ENCODE measurements around the gene GLO1. TPM values are rescaled to one million over a fixed set of nuclear protein-coding genes. Genes with fewer than 3 reads are reported as not detected.

GLO1 gene
- total and polyA plus RNA-seq, 2 experiments from 2014 or later, result 273 TPM

GRCh38 chr6:38684904-38685303 is 18.0 kb downstream of the GLO1 start (continued):
- TF ChIP-seq, protein P1, sequence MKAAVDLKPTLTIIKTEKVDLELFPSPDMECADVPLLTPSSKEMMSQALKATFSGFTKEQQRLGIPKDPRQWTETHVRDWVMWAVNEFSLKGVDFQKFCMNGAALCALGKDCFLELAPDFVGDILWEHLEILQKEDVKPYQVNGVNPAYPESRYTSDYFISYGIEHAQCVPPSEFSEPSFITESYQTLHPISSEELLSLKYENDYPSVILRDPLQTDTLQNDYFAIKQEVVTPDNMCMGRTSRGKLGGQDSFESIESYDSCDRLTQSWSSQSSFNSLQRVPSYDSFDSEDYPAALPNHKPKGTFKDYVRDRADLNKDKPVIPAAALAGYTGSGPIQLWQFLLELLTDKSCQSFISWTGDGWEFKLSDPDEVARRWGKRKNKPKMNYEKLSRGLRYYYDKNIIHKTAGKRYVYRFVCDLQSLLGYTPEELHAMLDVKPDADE (IDR thresholded peaks at IDR 0.05), result no peak
- no peak for TF ChIP-seq JUNB (IDR thresholded peaks at IDR 0.05; ENCODE audit: unreplicated experiment)
- no peak for TF ChIP-seq CTCF (conservative IDR thresholded peaks at IDR 0.05; ENCODE audit: low read depth in 2 of 2)
- no peak for TF ChIP-seq EZH2 (IDR thresholded peaks at IDR 0.05; ENCODE audit: low read depth, unreplicated experiment)
- no peak for TF ChIP-seq ZNF331 (CRISPR knock-in tag; IDR thresholded peaks at IDR 0.05; ENCODE audit: low read depth)
- no peak for TF ChIP-seq NANOG (IDR thresholded peaks at IDR 0.05; ENCODE audit: borderline replicate concordance)
- TF ChIP-seq STAT1 (IDR thresholded peaks at IDR 0.05; ENCODE audit: unreplicated experiment), result no peak
- no peak for TF ChIP-seq ZNF114 (CRISPR knock-in tag; IDR thresholded peaks at IDR 0.05)
- no peak for TF ChIP-seq EZH2phosphoT487 (IDR thresholded peaks at IDR 0.05; ENCODE audit: unreplicated experiment)
- TF ChIP-seq REST (IDR thresholded peaks at IDR 0.05; ENCODE audit: unreplicated experiment), result no peak
- no peak for TF ChIP-seq POLR2AphosphoS5 (IDR thresholded peaks at IDR 0.05; ENCODE audit: low read depth)

DNA sequence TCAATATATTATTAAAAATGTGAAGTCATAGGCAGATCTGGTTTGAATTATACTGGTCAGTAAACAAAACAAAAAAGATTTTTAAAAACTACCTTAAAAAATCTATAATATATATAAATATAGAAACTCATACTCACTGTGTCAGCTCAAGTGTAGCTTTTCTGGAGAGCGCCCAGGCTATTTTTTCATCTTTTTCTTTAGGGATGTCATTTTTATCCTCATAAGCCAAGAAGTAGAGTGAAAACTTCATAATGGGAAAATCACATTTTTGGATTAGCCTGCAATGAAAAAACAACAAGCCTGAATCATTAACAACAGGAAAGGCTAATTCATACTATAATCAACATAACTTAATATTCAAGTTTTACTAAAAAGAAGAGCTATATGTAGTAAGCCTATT is 18.7 kb downstream of the GLO1 start:
- Histone ChIP-seq H3F3A (replicated peaks; ENCODE audit: low read depth) (no peaks in the 10 kb centered on the region), H3K36me3 (ENCODE audit: insufficient read depth) (peaks cover 23% of the 10 kb centered on the region; the same call in 1 of the 2 replicates), H3K27me3 (ENCODE audit: insufficient read depth) (no peaks in the 10 kb centered on the region), H3K27ac (ENCODE audit: low read depth) (no peak overlapping the region), H3K4me1 (ENCODE audit: insufficient read depth) (no peaks in the 10 kb centered on the region), H3K4me2 (no peak overlapping the region), H3K9me2 (ENCODE audit: insufficient read depth) (no peaks in the 10 kb centered on the region), H2AFZ (no peak overlapping the region), H3K4me3 (no peak overlapping the region), H3K79me2 (replicated peaks; ENCODE audit: insufficient read depth) (peaks cover 35% of the 10 kb centered on the region), H4K20me1 (replicated peaks; ENCODE audit: insufficient read depth) (peaks cover 34% of the 10 kb centered on the region)
- Mint-ChIP-seq H3K4me3 (no peak overlapping the region), H3K36me3 (ENCODE audit: low read depth) (peaks cover 32% of the 10 kb centered on the region), H3K27ac (no peak overlapping the region), H3K4me1 (peaks cover 5% of the 10 kb centered on the region), H3K9me3 (no peaks in the 10 kb centered on the region), H3K27me3 (ENCODE audit: insufficient read depth, low read depth, poor library complexity) (no peaks in the 10 kb centered on the region)
- no peak for DNase-seq (ENCODE audit: low spot score)
- ATAC-seq, result no peak
- TF ChIP-seq EZH2 (IDR thresholded peaks at IDR 0.05; ENCODE audit: low read depth, unreplicated experiment) (no peak), CREB1 (CRISPR knock-in tag; IDR thresholded peaks at IDR 0.05; ENCODE audit: low read depth) (no peak), STAT1 (IDR thresholded peaks at IDR 0.05; ENCODE audit: unreplicated experiment) (no peak), POLR2AphosphoS5 (IDR thresholded peaks at IDR 0.05; ENCODE audit: low read depth) (no peak)
- TF ChIP-seq, protein P1 (IDR thresholded peaks at IDR 0.05), result no peak

Data from GM23338 (cell line).